ENCODE data around the gene MDM1. TPM values are rescaled to one million over a fixed set of nuclear protein-coding genes. Genes with fewer than 3 reads are reported as not detected.

The MDM1 gene, protein sequence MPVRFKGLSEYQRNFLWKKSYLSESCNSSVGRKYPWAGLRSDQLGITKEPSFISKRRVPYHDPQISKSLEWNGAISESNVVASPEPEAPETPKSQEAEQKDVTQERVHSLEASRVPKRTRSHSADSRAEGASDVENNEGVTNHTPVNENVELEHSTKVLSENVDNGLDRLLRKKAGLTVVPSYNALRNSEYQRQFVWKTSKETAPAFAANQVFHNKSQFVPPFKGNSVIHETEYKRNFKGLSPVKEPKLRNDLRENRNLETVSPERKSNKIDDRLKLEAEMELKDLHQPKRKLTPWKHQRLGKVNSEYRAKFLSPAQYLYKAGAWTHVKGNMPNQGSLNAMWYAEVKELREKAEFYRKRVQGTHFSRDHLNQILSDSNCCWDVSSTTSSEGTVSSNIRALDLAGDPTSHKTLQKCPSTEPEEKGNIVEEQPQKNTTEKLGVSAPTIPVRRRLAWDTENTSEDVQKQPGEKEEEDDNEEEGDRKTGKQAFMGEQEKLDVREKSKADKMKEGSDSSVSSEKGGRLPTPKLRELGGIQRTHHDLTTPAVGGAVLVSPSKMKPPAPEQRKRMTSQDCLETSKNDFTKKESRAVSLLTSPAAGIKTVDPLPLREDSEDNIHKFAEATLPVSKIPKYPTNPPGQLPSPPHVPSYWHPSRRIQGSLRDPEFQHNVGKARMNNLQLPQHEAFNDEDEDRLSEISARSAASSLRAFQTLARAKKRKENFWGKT
- total RNA-seq (1 to 10 TPM; 4.0 to 8.4 (median 5.8) TPM), polyA plus RNA-seq (1 to 10 TPM; 5.0 to 7.0 TPM)
- long read RNA-seq, donor 1, partial matches to known transcripts = 0 of 6 reads
- long read RNA-seq, donor 1, other reads (novel, unspliced or antisense) = 2 of 6 reads
- long read RNA-seq, donor 2, transcript MDM1-204 (14 exons, 2,472 nt) = major isoform, 5 of 35 reads
- long read RNA-seq, donor 2, partial matches to known transcripts = 2 of 35 reads
- long read RNA-seq, donor 2, other reads (novel, unspliced or antisense) = 24 of 35 reads
- long read RNA-seq, donor 3, partial matches to known transcripts = 2 of 9 reads
- long read RNA-seq, donor 3, other reads (novel, unspliced or antisense) = 6 of 9 reads

- DNase-seq = peak; percentile 97 to 98 (median 98)
- peak within 1 kb of the TSS in 11 of 12 donors; percentile 24 to 82 (median 76) for H3K27ac ChIP-seq
- H3K4me1 ChIP-seq = peaks cover 0 to 26% (median 14%) of the 10 kb centered on the region in 12 donors
- TF ChIP-seq POLR2A (IDR thresholded peaks at IDR 0.05) (peak in 1 of 2 donors; percentile 56), CTCF (IDR thresholded peaks at IDR 0.05) (no peak)
- 0 to 1% (median 1%) methylated on average over 33 to 59 of the region's 59 CpGs for WGBS, 4 donors
- H3K27me3 ChIP-seq = no peaks in the 10 kb centered on the region
- H3K9me3 ChIP-seq = no peaks in the 10 kb centered on the region
- intact Hi-C loops (cut with DNase I) = loop anchor here in 2 of 10 donors (10.0 kb wide), 2 partner anchors 353 to 473 kb away; partner anchors contain the start of genes MDM2 (in 1 of the 2) and NUP107 (in 1 of the 2)
- ATAC-seq = peak; percentile 99 to 100 (median 100)
- H3K36me3 ChIP-seq = peaks cover 0 to 20% (median 5%) of the 10 kb centered on the region in 9 donors
- peak within 1 kb of the TSS; percentile 55 to 98 (median 80) for H3K4me3 ChIP-seq
These were observed at the start of gene MDM1 for GRCh38 chr12:68331869-68332727. TSS of gene MDM1 (minus strand) at chr12:68332362. CDS start at chr12:68332245, 117 bp downstream.

GRCh38 chr12:68381476-68382219 lies 49.5 kb upstream of the MDM1 start:
- DNase-seq = no peak
- 76 to 79% (median 78%) methylated on average over 6 of the region's 6 CpGs for WGBS, 4 donors
- peaks cover 0 to 37% (median 12%) of the 10 kb centered on the region in 12 donors for H3K4me1 ChIP-seq

More at GRCh38 chr12:68381476-68382219, 49.5 kb upstream of the MDM1 start:
- H3K27ac ChIP-seq = no peak overlapping the region
- TF ChIP-seq CTCF (IDR thresholded peaks at IDR 0.05) (no peak), POLR2A (IDR thresholded peaks at IDR 0.05) (no peak)
- H3K4me3 ChIP-seq = no peak overlapping the region
- H3K27me3 ChIP-seq = no peaks in the 10 kb centered on the region
- no peak for ATAC-seq
- no peaks in the 10 kb centered on the region for H3K36me3 ChIP-seq
- H3K9me3 ChIP-seq = no peaks in the 10 kb centered on the region
- intact Hi-C loops (cut with DNase I) = no loop called here

All from heart left ventricle (tissue), 16 donors.